ENCODE data around the gene ERGIC3.

The ERGIC3 gene

DNA sequence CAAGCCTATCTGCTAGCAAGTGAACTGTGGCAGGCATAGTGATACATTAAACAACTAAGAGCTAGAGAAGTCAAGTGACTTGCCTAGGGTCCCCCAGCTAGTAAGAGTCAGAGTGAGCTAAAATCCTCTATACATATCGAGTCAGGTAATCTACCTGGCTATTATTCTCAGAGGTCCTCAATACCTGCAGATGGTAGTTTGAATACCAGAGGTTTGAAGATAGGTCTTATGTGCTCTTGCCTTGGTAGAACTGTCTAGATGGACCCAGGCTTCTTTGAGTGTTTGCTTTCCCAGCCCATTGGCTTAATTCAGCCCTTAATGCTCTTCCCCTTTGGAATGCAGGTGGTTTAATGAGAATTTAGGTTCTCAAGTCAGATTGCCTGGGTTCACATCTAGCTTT is 1.1 kb downstream of the ERGIC3 start:
- ChIA-PET CTCF (interaction anchor here (0.7 kb wide), 1 partner anchor 11 kb away, joined by 3 read pairs; no protein-coding TSS in a partner anchor), POLR2A (interaction anchor here (0.8 to 1.4 kb wide), 2 partner anchors 16 to 31 kb away, joined by 3 to 4 read pairs; no protein-coding TSS in a partner anchor)
- H3K4me1 ChIP-seq (ENCODE audit: control insufficient read depth, insufficient read depth, low read length), result peaks cover 4% of the 10 kb centered on the region; the same call in 1 of the 2 replicates
- peaks cover 0 to 47% of the 10 kb centered on the region in 2 experiments; a peak in 2 of 3 replicates for H3K36me3 ChIP-seq (ENCODE audit: control insufficient read depth in 2 of 2, insufficient read depth in 1 of 2, low read length in 2 of 2)
- TF ChIP-seq FEZF1 (tag by site-specific recombination; IDR thresholded peaks at IDR 0.05) (no peak), ZNF830 (tag by site-specific recombination; IDR thresholded peaks at IDR 0.05; ENCODE audit: low read depth) (no peak), ZNF510 (tag by site-specific recombination; IDR thresholded peaks at IDR 0.05; ENCODE audit: insufficient replicate concordance) (no peak), ZNF335 (tag by site-specific recombination; conservative IDR thresholded peaks at IDR 0.05) (no peak), ZNF354C (tag by site-specific recombination; IDR thresholded peaks at IDR 0.05; ENCODE audit: borderline replicate concordance, low read depth) (no peak), ZNF704 (tag by site-specific recombination; IDR thresholded peaks at IDR 0.05) (no peak), ZNF10 (tag by site-specific recombination; IDR thresholded peaks at IDR 0.05) (no peak), ZNF121 (tag by site-specific recombination; IDR thresholded peaks at IDR 0.05) (no peak), ZNF157 (tag by site-specific recombination; IDR thresholded peaks at IDR 0.05) (no peak), ZNF701 (tag by site-specific recombination; IDR thresholded peaks at IDR 0.05) (no peak), HIC1 (tag by site-specific recombination; IDR thresholded peaks at IDR 0.05) (no peak), ZIC2 (tag by site-specific recombination; IDR thresholded peaks at IDR 0.05) (no peak), ZNF18 (tag by site-specific recombination; IDR thresholded peaks at IDR 0.05) (no peak), YY2 (tag by site-specific recombination; IDR thresholded peaks at IDR 0.05) (no peak), ZNF174 (tag by site-specific recombination; IDR thresholded peaks at IDR 0.05) (no peak), ZNF549 (tag by site-specific recombination; IDR thresholded peaks at IDR 0.05) (no peak), ZNF394 (tag by site-specific recombination; IDR thresholded peaks at IDR 0.05; ENCODE audit: borderline replicate concordance) (no peak)
- TF ChIP-seq, protein P1, sequence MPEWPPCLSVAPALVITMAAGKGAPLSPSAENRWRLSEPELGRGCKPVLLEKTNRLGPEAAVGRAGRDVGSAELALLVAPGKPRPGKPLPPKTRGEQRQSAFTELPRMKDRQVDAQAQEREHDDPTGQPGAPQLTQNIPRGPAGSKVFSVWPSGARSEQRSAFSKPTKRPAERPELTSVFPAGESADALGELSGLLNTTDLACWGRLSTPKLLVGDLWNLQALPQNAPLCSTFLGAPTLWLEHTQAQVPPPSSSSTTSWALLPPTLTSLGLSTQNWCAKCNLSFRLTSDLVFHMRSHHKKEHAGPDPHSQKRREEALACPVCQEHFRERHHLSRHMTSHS (tag by site-specific recombination; IDR thresholded peaks at IDR 0.05), result no peak
- H3K27ac ChIP-seq (ENCODE audit: extremely low read depth, low read depth, low read length), result no peak overlapping the region
- no peak overlapping the region for H3K4me3 ChIP-seq (ENCODE audit: low read depth, low read length)
- no peaks in the 10 kb centered on the region for H3K9me3 ChIP-seq (ENCODE audit: control insufficient read depth, insufficient read depth, low read depth, low read length)

GRCh38 chr20:35544436-35544835 is 2.6 kb downstream of the ERGIC3 start:
- ChIA-PET CTCF (no interaction called here), POLR2A (interaction anchor here (1.0 kb wide), 1 partner anchor 226 kb away, joined by 3 read pairs; no protein-coding TSS in a partner anchor)
- Histone ChIP-seq H3K36me3 (ENCODE audit: control insufficient read depth in 2 of 2, insufficient read depth in 1 of 2, low read length in 2 of 2) (peaks cover under 1 to 62% of the 10 kb centered on the region in 2 experiments; a peak in 2 of 3 replicates), H3K4me3 (ENCODE audit: low read depth, low read length) (no peak overlapping the region), H3K9me3 (ENCODE audit: control insufficient read depth, insufficient read depth, low read depth, low read length) (no peaks in the 10 kb centered on the region), H3K4me1 (ENCODE audit: control insufficient read depth, insufficient read depth, low read length) (peaks cover 4% of the 10 kb centered on the region; the same call in 1 of the 2 replicates), H3K27ac (ENCODE audit: extremely low read depth, low read depth, low read length) (no peak overlapping the region)
- TF ChIP-seq, protein P2, sequence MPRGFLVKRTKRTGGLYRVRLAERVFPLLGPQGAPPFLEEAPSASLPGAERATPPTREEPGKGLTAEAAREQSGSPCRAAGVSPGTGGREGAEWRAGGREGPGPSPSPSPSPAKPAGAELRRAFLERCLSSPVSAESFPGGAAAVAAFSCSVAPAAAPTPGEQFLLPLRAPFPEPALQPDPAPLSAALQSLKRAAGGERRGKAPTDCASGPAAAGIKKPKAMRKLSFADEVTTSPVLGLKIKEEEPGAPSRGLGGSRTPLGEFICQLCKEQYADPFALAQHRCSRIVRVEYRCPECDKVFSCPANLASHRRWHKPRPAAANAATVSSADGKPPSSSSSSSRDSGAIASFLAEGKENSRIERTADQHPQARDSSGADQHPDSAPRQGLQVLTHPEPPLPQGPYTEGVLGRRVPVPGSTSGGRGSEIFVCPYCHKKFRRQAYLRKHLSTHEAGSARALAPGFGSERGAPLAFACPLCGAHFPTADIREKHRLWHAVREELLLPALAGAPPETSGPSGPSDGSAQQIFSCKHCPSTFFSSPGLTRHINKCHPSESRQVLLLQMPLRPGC (tag by site-specific recombination; IDR thresholded peaks at IDR 0.05), result no peak
- TF ChIP-seq ZNF350 (tag by site-specific recombination; IDR thresholded peaks at IDR 0.05) (no peak), ZNF549 (tag by site-specific recombination; IDR thresholded peaks at IDR 0.05) (no peak), ZNF837 (tag by site-specific recombination; IDR thresholded peaks at IDR 0.05) (no peak), ZNF791 (tag by site-specific recombination; IDR thresholded peaks at IDR 0.05) (no peak), GFI1B (tag by site-specific recombination; IDR thresholded peaks at IDR 0.05) (no peak), ZNF561 (tag by site-specific recombination; IDR thresholded peaks at IDR 0.05; ENCODE audit: borderline replicate concordance) (no peak)
- TF ChIP-seq, protein P3, sequence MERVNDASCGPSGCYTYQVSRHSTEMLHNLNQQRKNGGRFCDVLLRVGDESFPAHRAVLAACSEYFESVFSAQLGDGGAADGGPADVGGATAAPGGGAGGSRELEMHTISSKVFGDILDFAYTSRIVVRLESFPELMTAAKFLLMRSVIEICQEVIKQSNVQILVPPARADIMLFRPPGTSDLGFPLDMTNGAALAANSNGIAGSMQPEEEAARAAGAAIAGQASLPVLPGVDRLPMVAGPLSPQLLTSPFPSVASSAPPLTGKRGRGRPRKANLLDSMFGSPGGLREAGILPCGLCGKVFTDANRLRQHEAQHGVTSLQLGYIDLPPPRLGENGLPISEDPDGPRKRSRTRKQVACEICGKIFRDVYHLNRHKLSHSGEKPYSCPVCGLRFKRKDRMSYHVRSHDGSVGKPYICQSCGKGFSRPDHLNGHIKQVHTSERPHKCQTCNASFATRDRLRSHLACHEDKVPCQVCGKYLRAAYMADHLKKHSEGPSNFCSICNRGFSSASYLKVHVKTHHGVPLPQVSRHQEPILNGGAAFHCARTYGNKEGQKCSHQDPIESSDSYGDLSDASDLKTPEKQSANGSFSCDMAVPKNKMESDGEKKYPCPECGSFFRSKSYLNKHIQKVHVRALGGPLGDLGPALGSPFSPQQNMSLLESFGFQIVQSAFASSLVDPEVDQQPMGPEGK (tag by site-specific recombination; IDR thresholded peaks at IDR 0.05), result no peak

Data from HEK293 (cell line).